Measurements from ENCODE around the gene CAPN1.
A peak's percentile ranks its signal among the peaks of the same experiment; 100 is the strongest.

Gene CAPN1

DNA sequence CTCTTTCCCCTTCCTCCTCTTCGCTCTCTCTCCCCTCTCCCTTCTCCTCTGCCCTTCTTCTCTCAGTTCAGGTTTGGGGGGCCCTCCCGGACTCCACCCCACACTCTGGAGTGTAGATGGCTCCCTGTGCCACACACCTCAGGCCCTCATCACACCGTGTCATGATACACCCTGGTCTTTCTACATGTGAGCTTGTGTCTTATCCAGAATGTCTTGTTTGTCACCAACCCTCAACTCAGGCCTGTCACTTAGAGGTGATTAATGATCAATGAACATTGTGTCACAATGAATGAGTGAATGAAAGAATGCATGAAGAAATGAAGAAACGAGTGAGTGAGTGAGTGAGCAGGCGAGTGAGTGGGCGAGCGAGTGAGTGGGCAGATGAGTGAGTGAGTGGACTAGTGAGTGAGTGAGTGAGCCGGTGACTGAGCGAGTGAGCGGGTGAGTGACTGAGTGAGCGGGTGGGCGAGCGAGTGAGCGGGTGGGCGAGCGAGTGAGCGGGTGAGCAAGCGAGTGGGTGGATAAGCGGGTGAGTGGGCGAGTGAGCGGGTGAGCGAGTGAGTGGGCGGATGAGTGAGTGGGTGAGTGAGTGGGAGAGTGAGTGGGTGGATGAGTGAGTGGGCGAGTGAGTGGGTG is 33.8 kb downstream of the CAPN1 start:
- no peak for DNase-seq (ENCODE audit: low read depth, low spot score)
- TF ChIP-seq YY1 (IDR thresholded peaks at IDR 0.05; ENCODE audit: insufficient read depth, insufficient read length): no peak
- TF ChIP-seq SUZ12 (IDR thresholded peaks at IDR 0.05; ENCODE audit: extremely low read depth, insufficient read depth, insufficient read length): no peak
- no peak for TF ChIP-seq ZNF274 (IDR thresholded peaks at IDR 0.05; ENCODE audit: low read depth, low read length)

DNA sequence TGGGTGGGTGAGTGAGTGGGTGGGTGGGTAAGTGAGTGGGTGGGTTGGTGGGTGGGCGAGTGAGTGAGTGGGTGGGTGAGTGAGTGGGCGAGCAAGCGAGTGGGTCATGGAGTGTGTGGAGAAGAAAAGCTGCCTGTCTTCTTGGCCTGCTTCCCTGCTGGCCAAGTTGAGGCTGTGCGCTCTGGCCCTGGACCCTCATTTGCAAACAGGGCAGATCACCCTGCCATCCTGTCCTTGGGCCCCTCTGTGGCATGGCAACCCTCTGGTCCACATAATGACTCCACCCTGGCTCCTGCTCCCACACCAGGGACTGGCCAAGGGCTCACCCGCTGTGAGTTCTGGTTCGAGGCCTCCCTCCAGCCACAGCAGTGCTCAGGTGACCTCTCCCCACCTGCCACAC is 35.1 kb downstream of the CAPN1 start:
- Histone ChIP-seq H3K36me3 (ENCODE audit: insufficient read depth, insufficient read length, low read length) (peaks cover 15% of the 10 kb centered on the region), H3K9ac (ENCODE audit: insufficient read length, low read depth) (no peak overlapping the region), H3K4me3 (ENCODE audit: insufficient read length, low read depth) (no peak overlapping the region), H3K9me3 (ENCODE audit: insufficient read depth, low read length) (no peaks in the 10 kb centered on the region), H3K4me1 (ENCODE audit: insufficient read depth, insufficient read length) (peaks cover 32% of the 10 kb centered on the region), H3K27me3 (ENCODE audit: insufficient read depth, insufficient read length) (no peaks in the 10 kb centered on the region)
- no peak for DNase-seq (ENCODE audit: low read depth, low spot score)
- no peak for TF ChIP-seq ZNF274 (IDR thresholded peaks at IDR 0.05; ENCODE audit: low read depth, low read length)
- no peak for TF ChIP-seq YY1 (IDR thresholded peaks at IDR 0.05; ENCODE audit: insufficient read depth, insufficient read length)
- TF ChIP-seq SUZ12 (IDR thresholded peaks at IDR 0.05; ENCODE audit: extremely low read depth, insufficient read depth, insufficient read length): no peak

More for the DNA sequence above, 33.8 kb downstream of the CAPN1 start:
- H3K4me1 ChIP-seq (ENCODE audit: insufficient read depth, insufficient read length): peaks cover 38% of the 10 kb centered on the region
- H3K9ac ChIP-seq (ENCODE audit: insufficient read length, low read depth): peak overlapping the region; percentile 22
- H3K36me3 ChIP-seq (ENCODE audit: insufficient read depth, insufficient read length, low read length): peaks cover 28% of the 10 kb centered on the region
- H3K4me3 ChIP-seq (ENCODE audit: insufficient read length, low read depth): no peak overlapping the region
- H3K9me3 ChIP-seq (ENCODE audit: insufficient read depth, low read length): no peaks in the 10 kb centered on the region
- no peaks in the 10 kb centered on the region for H3K27me3 ChIP-seq (ENCODE audit: insufficient read depth, insufficient read length)

DNA sequence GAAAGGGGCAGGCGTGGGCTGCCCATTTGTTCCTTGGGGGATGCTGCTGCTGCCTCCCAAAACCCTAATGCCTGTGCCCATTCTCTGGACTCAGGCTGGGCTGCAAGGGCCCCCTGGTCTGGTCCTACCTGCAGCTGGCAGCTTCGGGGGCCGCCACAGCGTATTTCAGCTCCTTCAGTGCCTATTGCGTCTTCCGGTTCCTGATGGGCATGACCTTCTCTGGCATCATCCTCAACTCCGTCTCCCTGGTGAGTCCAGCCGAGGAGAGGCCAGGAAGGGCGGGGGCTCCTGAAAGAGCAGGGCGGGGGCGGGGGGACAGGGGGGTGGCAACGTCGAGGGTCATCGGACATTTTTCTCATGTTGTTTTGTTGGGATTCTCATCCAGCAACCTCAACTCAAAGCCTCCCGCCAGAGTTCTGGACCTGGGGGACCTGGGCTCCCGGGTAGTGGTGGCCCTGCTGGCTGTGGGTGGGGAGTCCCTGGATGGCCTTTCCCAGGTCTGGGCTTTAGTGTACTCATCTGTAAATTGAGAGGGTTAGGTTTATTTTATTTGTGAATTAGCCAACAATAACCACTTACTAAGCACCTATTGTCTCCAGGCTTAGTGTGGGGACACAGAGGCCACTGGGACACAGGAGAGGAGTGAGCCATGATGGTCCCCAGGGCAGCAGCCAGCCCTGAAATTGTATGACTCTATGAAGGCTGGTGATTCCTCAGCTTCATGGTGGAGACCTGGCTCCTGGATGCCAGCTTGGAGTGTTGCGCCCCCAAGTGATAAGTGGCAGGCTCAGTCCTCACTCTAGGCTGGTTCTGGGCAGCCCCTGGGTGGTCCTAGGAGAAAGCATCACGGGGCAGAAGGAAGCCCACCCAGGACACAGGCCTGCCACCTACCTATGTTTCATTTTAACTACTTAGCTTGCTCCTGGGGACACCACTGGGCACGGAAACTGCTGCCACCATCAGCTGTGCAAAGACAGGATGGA is 36.0 kb downstream of the CAPN1 start:
- H3K9ac ChIP-seq (ENCODE audit: insufficient read length, low read depth): no peak overlapping the region
- TF ChIP-seq SUZ12 (IDR thresholded peaks at IDR 0.05; ENCODE audit: extremely low read depth, insufficient read depth, insufficient read length) (no peak), ZNF274 (IDR thresholded peaks at IDR 0.05; ENCODE audit: low read depth, low read length) (no peak), YY1 (IDR thresholded peaks at IDR 0.05; ENCODE audit: insufficient read depth, insufficient read length) (no peak)

DNA sequence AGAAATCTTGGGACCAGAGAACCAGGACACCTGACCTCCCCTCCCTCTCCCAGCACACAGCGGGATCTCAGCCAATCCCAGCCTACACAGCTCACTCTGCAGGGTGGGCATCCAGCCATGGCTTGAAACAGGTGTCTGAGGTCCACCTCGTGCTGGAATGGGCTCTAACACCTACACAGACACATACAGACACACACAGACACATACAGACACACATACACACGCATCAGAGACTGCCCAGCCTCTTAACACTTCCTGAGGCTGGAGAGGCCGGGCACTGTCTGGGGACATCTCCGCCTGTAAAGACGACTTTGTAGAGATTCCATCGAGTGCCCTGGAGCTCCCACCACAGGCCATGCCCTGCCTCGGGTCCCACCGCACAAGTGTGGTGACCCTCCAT is 36.7 kb downstream of the CAPN1 start:
- H3K27me3 ChIP-seq (ENCODE audit: insufficient read depth, insufficient read length): no peaks in the 10 kb centered on the region
- no peak for DNase-seq (ENCODE audit: low read depth, low spot score)
- no peak overlapping the region for H3K9ac ChIP-seq (ENCODE audit: insufficient read length, low read depth)
- H3K4me1 ChIP-seq (ENCODE audit: insufficient read depth, insufficient read length): peaks cover 19% of the 10 kb centered on the region
- H3K9me3 ChIP-seq (ENCODE audit: insufficient read depth, low read length): no peaks in the 10 kb centered on the region
- no peak overlapping the region for H3K4me3 ChIP-seq (ENCODE audit: insufficient read length, low read depth)
- TF ChIP-seq ZNF274 (IDR thresholded peaks at IDR 0.05; ENCODE audit: low read depth, low read length): no peak
- TF ChIP-seq YY1 (IDR thresholded peaks at IDR 0.05; ENCODE audit: insufficient read depth, insufficient read length): no peak
- no peak for TF ChIP-seq SUZ12 (IDR thresholded peaks at IDR 0.05; ENCODE audit: extremely low read depth, insufficient read depth, insufficient read length)
- peaks cover 11% of the 10 kb centered on the region for H3K36me3 ChIP-seq (ENCODE audit: insufficient read depth, insufficient read length, low read length)

More for the DNA sequence above, 36.0 kb downstream of the CAPN1 start:
- no peak overlapping the region for H3K4me3 ChIP-seq (ENCODE audit: insufficient read length, low read depth)
- no peaks in the 10 kb centered on the region for H3K27me3 ChIP-seq (ENCODE audit: insufficient read depth, insufficient read length)
- peaks cover 7% of the 10 kb centered on the region for H3K36me3 ChIP-seq (ENCODE audit: insufficient read depth, insufficient read length, low read length)
- DNase-seq (ENCODE audit: low read depth, low spot score): no peak
- H3K4me1 ChIP-seq (ENCODE audit: insufficient read depth, insufficient read length): peaks cover 24% of the 10 kb centered on the region
- no peaks in the 10 kb centered on the region for H3K9me3 ChIP-seq (ENCODE audit: insufficient read depth, low read length)

DNA sequence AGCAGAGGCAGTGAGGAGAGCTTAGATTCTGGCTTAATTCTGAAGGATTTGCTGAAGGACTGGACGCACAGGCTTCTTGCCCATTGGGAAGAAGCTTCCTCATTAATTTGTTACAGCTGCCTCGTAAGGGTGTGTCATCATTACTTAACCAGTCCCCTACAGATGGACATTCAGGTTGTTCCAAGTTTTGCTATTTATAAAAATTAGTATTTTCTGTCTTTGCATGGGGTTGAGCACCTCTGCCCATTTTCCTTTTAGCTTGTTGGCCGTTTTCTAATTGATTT is 38.1 kb downstream of the CAPN1 start:
- Histone ChIP-seq H3K4me1 (ENCODE audit: insufficient read depth, insufficient read length) (peaks cover 11% of the 10 kb centered on the region), H3K9me3 (ENCODE audit: insufficient read depth, low read length) (no peaks in the 10 kb centered on the region), H3K36me3 (ENCODE audit: insufficient read depth, insufficient read length, low read length) (peaks cover 10% of the 10 kb centered on the region), H3K27me3 (ENCODE audit: insufficient read depth, insufficient read length) (no peaks in the 10 kb centered on the region), H3K4me3 (ENCODE audit: insufficient read length, low read depth) (no peak overlapping the region), H3K9ac (ENCODE audit: insufficient read length, low read depth) (no peak overlapping the region)
- no peak for DNase-seq (ENCODE audit: low read depth, low spot score)
- no peak for TF ChIP-seq SUZ12 (IDR thresholded peaks at IDR 0.05; ENCODE audit: extremely low read depth, insufficient read depth, insufficient read length)
- no peak for TF ChIP-seq YY1 (IDR thresholded peaks at IDR 0.05; ENCODE audit: insufficient read depth, insufficient read length)
- TF ChIP-seq ZNF274 (IDR thresholded peaks at IDR 0.05; ENCODE audit: low read depth, low read length): no peak

DNA sequence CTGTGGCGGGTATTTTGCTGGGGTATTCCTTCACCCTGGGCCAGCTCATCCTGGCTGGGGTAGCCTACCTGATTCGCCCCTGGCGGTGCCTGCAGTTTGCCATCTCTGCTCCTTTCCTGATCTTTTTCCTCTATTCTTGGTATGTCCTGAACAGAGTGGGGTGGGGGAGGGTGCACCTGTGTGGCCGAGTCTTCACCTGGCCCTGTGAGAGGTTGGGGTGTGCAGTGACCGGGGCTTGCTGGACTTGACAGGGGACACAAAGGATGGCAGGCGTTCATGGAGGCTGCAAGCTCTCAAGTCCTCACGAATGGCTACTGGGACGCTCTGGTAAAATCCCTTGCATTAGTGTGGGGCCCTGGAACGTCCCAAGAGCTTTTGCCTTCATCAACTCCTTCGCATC is 39.3 kb downstream of the CAPN1 start:
- TF ChIP-seq YY1 (IDR thresholded peaks at IDR 0.05; ENCODE audit: insufficient read depth, insufficient read length): no peak
- no peak for TF ChIP-seq SUZ12 (IDR thresholded peaks at IDR 0.05; ENCODE audit: extremely low read depth, insufficient read depth, insufficient read length)
- TF ChIP-seq ZNF274 (IDR thresholded peaks at IDR 0.05; ENCODE audit: low read depth, low read length): no peak
- Histone ChIP-seq H3K36me3 (ENCODE audit: insufficient read depth, insufficient read length, low read length) (peaks cover 10% of the 10 kb centered on the region), H3K4me1 (ENCODE audit: insufficient read depth, insufficient read length) (peaks cover 14% of the 10 kb centered on the region)

DNA sequence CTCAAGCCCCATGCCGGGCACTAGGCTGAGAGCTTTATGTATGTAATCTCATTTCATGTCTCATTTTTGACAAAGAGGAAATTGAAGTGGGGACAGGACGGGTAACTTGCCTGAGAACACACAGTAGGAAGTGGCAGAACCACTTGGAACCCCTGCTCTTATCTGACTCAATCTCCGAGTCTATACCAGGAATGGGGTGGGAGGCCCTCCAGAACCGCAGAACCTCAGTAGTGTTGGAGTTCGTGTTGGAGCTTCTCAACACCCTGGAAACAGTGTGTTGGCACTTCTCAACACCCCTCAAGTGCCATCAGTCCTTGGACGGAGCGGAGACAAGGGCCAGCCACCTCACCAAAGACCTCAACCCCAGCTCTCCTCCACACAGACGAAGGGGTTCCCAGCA is 41.3 kb downstream of the CAPN1 start:
- Histone ChIP-seq H3K9ac (ENCODE audit: insufficient read length, low read depth) (no peak overlapping the region), H3K4me1 (ENCODE audit: insufficient read depth, insufficient read length) (peaks cover 10% of the 10 kb centered on the region), H3K36me3 (ENCODE audit: insufficient read depth, insufficient read length, low read length) (peaks cover 10% of the 10 kb centered on the region), H3K9me3 (ENCODE audit: insufficient read depth, low read length) (no peaks in the 10 kb centered on the region), H3K27me3 (ENCODE audit: insufficient read depth, insufficient read length) (peaks cover 8% of the 10 kb centered on the region), H3K4me3 (ENCODE audit: insufficient read length, low read depth) (no peak overlapping the region)
- DNase-seq (ENCODE audit: low read depth, low spot score): no peak
- TF ChIP-seq ZNF274 (IDR thresholded peaks at IDR 0.05; ENCODE audit: low read depth, low read length) (no peak), YY1 (IDR thresholded peaks at IDR 0.05; ENCODE audit: insufficient read depth, insufficient read length) (no peak), SUZ12 (IDR thresholded peaks at IDR 0.05; ENCODE audit: extremely low read depth, insufficient read depth, insufficient read length) (no peak)

More for the DNA sequence above, 39.3 kb downstream of the CAPN1 start:
- H3K9me3 ChIP-seq (ENCODE audit: insufficient read depth, low read length): no peaks in the 10 kb centered on the region
- peaks cover 3% of the 10 kb centered on the region for H3K27me3 ChIP-seq (ENCODE audit: insufficient read depth, insufficient read length)
- no peak overlapping the region for H3K4me3 ChIP-seq (ENCODE audit: insufficient read length, low read depth)
- H3K9ac ChIP-seq (ENCODE audit: insufficient read length, low read depth): no peak overlapping the region
- no peak for DNase-seq (ENCODE audit: low read depth, low spot score)
